Neural progenitor cell (in vitro differentiated cells): Measurements from ENCODE around the gene SPAG16.

ENCODE experiments used
- EZH2 ChIP-seq: fragments of 200-600 bp; sonication (generic); IDR thresholded peaks from 2 replicates; pipeline ENCODE4 v1.6.1; 2017; ENCODE audit warnings: antibody characterized with exemption, mild to moderate bottlenecking, moderate library complexity
- EZH2phosphoT487 ChIP-seq: fragments of 200-600 bp; sonication (generic); IDR thresholded peaks from 2 replicates; pipeline ENCODE4 v1.6.1; 2017; ENCODE audit warnings: antibody characterized with exemption
- TF ChIP-seq, protein P1 (sequence below): fragments of 200-600 bp; sonication (generic); IDR thresholded peaks from 2 replicates; pipeline ENCODE4 v1.5.1; 2017; ENCODE audit warnings: antibody characterized with exemption, mild to moderate bottlenecking

DNA sequence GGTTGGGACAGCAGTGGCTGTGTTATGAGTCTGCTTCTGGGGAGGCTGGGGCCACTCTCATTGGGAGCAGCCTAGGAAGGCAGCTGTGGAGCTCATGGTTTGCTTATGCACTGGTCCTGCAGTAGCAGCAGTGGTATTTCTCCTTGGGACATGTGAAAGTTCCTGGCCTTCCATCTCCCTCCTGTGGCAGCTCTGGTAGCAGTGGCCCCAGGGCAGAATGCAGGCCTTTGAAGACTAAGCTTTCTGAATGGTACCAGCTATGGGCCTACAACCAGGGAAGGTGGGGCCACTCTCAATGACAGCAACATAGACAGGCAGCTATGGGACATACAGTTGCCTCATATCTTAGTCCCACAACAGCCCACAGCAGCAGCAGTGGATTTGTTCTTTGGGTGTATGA, 1009.3 kb downstream of the SPAG16 start:
- TF ChIP-seq, protein P1, sequence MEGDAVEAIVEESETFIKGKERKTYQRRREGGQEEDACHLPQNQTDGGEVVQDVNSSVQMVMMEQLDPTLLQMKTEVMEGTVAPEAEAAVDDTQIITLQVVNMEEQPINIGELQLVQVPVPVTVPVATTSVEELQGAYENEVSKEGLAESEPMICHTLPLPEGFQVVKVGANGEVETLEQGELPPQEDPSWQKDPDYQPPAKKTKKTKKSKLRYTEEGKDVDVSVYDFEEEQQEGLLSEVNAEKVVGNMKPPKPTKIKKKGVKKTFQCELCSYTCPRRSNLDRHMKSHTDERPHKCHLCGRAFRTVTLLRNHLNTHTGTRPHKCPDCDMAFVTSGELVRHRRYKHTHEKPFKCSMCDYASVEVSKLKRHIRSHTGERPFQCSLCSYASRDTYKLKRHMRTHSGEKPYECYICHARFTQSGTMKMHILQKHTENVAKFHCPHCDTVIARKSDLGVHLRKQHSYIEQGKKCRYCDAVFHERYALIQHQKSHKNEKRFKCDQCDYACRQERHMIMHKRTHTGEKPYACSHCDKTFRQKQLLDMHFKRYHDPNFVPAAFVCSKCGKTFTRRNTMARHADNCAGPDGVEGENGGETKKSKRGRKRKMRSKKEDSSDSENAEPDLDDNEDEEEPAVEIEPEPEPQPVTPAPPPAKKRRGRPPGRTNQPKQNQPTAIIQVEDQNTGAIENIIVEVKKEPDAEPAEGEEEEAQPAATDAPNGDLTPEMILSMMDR, result no peak
- TF ChIP-seq EZH2, result no peak
- TF ChIP-seq EZH2phosphoT487, result no peak
